GM18508 (cell line): Measurements from ENCODE around the gene KLHL18.
"Not testable (repeated sequence)": the region's sequence is repeated elsewhere in the genome, so short reads cannot be mapped to it uniquely, and the experiment has no call there.

ENCODE experiments used
- ATAC-seq: cut with Tn5 transposase; IDR thresholded peaks from one replicate; pipeline ENCODE4 v1.9.1; 2021; ENCODE audit warnings: moderate number of reproducible peaks; ENCODE audit not compliant: insufficient read depth, unreplicated experiment

The KLHL18 gene

DNA sequence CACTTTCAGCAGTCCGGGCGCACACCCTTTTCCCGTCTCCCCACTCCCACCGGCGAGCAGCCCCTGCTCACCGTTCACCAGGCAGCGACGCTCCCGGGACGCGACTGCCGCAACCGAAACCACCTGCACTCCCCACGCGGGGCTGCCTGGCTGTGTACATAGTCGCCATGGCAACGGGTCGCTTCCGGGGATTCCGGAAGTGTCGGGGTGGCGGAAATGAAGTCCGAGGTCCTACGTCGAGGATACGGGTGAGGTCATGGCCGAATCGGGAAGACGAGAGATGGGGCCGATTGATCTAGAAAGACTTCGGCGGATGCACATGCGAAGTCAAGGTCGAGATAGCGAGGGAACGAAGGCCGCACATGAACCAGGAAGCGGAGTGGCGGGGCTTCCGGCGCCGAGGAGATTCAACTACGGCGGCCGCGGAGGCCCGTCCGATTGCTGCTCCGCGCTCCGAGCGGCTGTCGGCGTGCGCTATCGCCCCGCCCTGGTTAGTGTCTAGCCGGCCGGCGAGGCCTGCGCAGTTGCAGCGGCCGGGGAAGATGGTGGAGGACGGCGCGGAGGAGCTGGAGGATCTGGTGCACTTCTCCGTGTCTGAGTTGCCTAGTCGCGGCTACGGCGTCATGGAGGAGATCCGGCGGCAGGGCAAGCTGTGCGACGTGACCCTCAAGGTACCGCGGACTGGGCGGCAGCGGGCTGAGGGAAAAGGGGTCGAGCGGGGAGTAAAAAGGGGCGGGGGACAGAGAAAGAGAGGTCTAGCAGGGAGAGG is at the start of gene KLHL18, which contains the start of gene KIF9:
TSS of gene KLHL18 (plus strand) at position 521 of the 769 bp plus-strand sequence. CDS start at position 543, 22 bp downstream.
TSS of gene KIF9 (minus strand) at position 376 of the 769 bp plus-strand sequence. CDS start 5,425 bp downstream, outside the sequence.
- peak; percentile 47 for ATAC-seq

DNA sequence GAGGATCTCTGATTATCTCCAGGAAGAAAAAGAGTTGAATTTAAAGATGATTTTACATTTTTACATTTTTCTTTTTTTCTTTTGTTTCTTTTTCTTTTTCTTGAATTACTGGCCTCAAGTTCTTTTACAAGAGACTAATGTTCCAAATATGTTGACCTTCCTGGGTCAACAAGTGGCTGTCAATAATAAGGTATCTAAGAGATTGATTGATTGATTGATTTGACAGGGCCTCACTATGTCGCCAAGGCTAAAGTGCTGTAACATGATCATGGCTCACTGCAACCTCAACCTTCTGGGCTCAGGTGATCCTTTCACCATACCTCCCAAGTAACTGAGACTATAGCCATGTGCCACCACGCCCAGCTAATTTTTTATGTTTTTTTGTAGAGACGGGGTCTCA is 44.7 kb upstream of the KLHL18 start:
- ATAC-seq = no peak

DNA sequence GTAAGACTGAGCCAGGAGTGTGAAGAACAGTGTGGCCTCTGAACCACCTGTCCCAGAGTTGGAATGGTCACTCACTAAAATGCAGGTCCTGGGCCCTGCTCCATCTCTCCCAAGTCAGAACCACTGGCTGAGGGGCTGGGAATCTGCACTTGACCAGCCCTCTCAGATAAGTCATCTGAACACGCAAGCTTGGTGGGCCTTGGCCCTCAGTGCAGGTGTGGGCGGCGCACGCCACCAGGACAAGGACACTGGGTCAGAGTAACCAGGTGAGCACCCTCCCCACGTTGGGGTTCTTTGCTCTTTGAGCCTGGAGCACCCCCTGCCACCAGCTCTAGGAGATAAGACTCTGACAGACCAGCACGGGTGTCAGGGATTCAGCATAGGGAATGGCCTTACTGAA is 42.8 kb upstream of the KLHL18 start:
- no peak for ATAC-seq

GRCh38 chr3:47243419-47244147 is 39.2 kb upstream of the KLHL18 start:
- no peak for ATAC-seq

DNA sequence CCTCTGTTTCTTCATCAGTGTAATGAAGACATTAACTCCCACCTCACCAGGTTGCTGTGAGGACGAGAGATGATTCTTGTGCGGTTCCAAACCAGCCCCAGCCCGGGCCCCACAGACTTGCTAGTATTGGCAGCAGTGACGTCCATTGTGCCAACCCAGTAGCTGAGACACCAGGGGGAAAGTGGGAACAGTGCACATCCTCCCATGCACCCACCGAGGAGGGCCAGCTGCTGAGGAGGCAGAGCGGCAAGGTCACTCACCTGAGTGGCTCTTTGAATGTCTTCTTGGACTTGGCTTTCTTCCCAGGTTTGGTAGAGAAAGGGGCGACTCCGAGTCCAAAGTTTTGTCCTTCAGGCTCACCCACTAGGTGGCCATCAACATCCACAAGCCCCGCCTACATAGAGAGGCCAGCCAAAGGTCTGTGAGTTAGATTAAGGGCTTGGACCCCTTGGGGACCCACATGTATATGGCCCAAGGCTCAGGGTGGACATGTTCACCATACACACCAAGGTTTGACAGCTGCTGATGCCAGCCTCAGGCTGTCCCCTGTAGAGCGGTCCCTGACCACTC is 38.1 kb upstream of the KLHL18 start:
- no peak for ATAC-seq

- ATAC-seq = no peak
Measured at GRCh38 chr3:47245271-47245670, 37.5 kb upstream of the KLHL18 start.

DNA sequence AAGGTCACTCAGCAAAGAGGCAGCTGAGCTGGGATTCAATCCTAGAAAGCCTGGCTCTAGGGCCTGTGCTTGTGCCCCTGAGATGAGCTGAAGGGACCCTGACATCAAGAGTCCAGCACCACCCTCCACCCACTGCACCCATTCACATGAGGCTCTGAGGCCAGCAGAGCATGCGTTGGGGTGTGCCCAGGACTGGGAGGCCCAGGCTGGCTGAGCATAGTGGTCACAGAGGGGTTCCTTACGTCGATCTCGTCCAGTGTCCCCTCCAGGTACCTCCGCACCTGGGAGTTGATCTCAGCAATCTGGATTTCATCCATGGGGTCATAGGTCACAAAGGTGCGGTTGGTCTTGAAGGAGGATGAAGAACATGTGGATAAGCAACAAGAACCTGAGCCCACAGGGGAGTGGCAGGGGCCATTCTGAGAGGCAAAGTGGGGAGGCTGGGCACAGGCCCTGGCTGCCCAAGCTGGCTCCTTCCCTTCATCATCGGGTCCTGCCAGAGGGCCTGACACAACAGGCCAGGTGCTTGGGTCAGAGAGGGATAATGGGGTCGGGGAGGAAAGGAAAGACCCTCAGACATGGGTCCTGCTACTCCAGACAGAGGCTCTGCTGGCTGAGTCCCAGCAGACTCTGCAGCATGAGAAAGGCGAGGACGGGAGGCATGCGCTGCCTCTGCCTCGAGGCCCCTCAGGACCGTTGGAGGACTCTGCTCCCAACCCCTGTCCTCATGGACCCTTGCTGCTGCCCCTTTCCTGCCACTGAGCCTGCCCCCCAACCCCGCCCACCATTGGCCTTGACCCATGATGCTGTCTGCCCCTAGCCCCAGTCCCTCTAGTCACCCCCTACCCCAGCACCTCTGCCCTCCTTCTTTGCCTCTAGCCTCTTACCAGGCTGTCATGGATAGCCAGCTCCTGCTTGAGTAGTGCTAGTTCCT is 35.3 kb upstream of the KLHL18 start:
- ATAC-seq = no peak

DNA sequence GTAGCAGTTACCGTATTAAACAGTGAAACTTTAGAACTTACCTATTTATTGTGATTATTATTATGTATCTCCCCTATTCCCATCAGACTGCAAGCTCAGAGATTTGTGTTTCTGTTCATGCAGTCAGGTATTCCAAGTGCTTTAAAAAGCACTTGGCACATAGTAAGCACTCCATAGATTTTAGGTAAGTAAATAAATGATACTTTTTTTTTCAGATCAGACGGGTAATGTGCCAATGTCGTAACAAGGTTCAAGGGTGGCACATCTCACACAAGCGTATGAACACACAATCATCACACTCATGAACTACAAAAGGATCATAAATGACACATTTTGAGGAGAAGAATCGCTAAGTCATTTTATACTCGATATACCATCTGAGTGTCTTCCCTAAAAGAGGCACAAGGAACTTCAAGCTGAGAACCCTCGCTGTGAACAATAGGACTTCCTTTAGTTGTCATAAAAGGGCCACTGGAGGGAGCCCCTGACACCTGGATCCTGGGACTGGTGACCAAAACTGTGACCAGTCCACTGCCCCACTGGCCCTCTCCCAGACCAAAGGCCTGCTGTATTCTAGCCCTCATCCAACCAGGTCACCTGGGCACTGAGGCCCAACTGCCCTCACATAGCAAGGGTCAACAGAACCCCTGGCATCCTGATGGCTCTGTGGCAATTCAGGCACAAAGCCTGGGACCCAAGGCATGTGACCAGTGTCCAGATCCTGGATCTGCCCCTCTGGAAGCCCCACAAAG is 32.3 kb upstream of the KLHL18 start:
- no peak for ATAC-seq

- not testable (repeated sequence) for ATAC-seq
Measured at GRCh38 chr3:47251085-47251484, 31.7 kb upstream of the KLHL18 start.

DNA sequence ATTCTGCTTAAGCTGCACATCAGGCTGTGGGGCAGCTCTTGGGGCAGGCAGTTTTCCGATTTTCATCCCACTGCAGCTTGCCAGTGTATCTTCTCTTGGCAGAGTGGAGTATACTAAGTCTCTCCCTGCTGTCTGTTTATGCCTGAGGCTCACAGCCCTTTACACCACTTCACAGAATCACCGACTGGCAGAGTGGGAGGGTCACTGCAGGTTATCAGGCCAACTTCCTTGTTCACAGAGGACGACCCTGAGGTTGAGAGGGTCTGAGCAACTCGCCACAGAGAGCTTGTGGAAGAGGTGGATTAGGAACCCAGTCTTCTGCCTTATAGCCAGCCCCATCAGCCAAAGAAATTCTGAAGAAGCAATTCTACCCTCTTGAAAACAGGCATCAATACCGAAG is 31.1 kb upstream of the KLHL18 start:
- no peak for ATAC-seq

GRCh38 chr3:47256331-47256730 is 26.4 kb upstream of the KLHL18 start:
- ATAC-seq = not testable (repeated sequence)

- no peak for ATAC-seq
Measured at GRCh38 chr3:47259114-47259513, 23.6 kb upstream of the KLHL18 start.

DNA sequence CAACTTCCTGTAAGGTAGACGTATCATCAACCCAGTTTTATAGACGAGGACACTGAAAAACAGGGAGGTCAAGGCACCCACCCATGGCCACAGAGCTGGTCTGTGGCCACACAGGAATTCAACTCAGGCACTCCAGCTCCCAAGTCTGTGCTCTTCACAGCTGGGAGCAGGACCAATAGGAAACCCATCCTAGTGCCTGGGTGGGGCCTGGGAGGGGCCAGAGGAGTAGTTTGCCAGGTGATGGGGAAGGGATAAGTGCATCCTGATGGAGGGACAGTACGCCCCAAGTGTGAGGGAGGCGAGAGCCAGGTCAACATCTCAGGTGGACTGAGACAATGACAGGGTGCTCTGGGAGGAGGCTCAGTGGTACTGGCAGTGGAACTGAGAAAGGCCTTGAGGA is 22.1 kb upstream of the KLHL18 start:
- no peak for ATAC-seq

- no peak for ATAC-seq
Measured at GRCh38 chr3:47261301-47261700, 21.4 kb upstream of the KLHL18 start.

- ATAC-seq = no peak
Measured at GRCh38 chr3:47265008-47265407, 17.7 kb upstream of the KLHL18 start.

- ATAC-seq = no peak
Measured at GRCh38 chr3:47265725-47266428, 16.9 kb upstream of the KLHL18 start.

- no peak for ATAC-seq
Measured at GRCh38 chr3:47266709-47267489, 15.8 kb upstream of the KLHL18 start.

DNA sequence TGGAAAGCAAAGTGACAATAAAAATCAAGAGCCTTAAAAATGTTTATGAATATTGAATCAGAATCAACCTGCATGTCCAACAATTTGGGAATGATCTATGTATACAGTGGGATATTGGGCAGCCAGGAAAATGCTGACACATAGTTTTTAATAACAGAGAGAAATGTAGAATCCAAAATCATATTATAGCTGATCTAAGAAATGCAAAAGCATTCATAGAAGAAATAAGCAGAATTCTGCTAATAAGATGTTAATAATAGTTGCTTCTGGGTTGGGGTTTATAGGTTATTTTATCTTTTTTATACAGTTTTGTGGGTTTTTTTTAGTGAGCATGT is 15.3 kb upstream of the KLHL18 start:
- ATAC-seq = no peak
